Neural cell (in vitro differentiated cells): ENCODE measurements around the gene ARSI. TPM values are rescaled to one million over a fixed set of nuclear protein-coding genes. Genes with fewer than 3 reads are reported as not detected.
A peak's percentile ranks its signal among the peaks of the same experiment; 100 is the strongest.

Source experiments
- H2AFZ ChIP-seq: fragments of 200-600, 300-800 bp; sonication (generic), shearing (Covaris generic); 2 replicates; pipeline ENCODE4 v1.6.0; 2014; ENCODE audit warnings: low read depth, mild to moderate bottlenecking, antibody characterized with exemption, low read length, moderate library complexity
- H3F3A ChIP-seq: fragments of 200-600 bp; shearing (Covaris generic); 2 replicates; pipeline ENCODE4 v1.6.1; 2016; ENCODE audit warnings: mild to moderate bottlenecking, moderate library complexity, mixed read lengths, antibody characterized with exemption, low read length; ENCODE audit not compliant: insufficient read depth, poor library complexity, severe bottlenecking
- H3K27ac ChIP-seq: fragments of 200-600, 300-800 bp; sonication (generic), shearing (Covaris generic); 2 replicates; pipeline ENCODE4 v1.5.1; 2014; ENCODE audit warnings: mild to moderate bottlenecking, low read length, moderate library complexity
- H3K27me3 ChIP-seq: fragments of 300-800, 200-600 bp; sonication (generic), shearing (Covaris generic); 2 replicates; pipeline ENCODE4 v1.6.0; 2014; ENCODE audit warnings: mild to moderate bottlenecking, low read depth, low read length, moderate library complexity; ENCODE audit not compliant: insufficient read depth
- H3K36me3 ChIP-seq: fragments of 300-800, 200-600 bp; sonication (generic), shearing (Covaris generic); 2 replicates; pipeline ENCODE4 v1.5.1; 2014; ENCODE audit warnings: mild to moderate bottlenecking, antibody characterized with exemption, low read length, moderate library complexity; ENCODE audit not compliant: insufficient read depth
- H3K4me2 ChIP-seq: fragments of 300-800, 200-600 bp; sonication (generic), shearing (Covaris generic); 2 replicates; pipeline ENCODE4 v1.6.0; 2014; ENCODE audit warnings: mild to moderate bottlenecking, low read length
- H3K4me3 ChIP-seq: fragments of 300-800, 200-600 bp; sonication (generic), shearing (Covaris generic); 2 replicates; pipeline ENCODE4 v1.5.1; 2014; ENCODE audit warnings: mild to moderate bottlenecking, low read length, moderate library complexity
- H3K79me2 ChIP-seq: fragments of 200-600 bp; shearing (Covaris generic); replicated peaks from 2 replicates; pipeline ENCODE4 v1.6.0; 2014; ENCODE audit warnings: mild to moderate bottlenecking, low read length, moderate library complexity; ENCODE audit not compliant: insufficient read depth
- H3K9ac ChIP-seq: fragments of 300-800, 200-600 bp; sonication (generic), shearing (Covaris generic); 2 replicates; pipeline ENCODE4 v1.6.1; 2016; ENCODE audit warnings: mild to moderate bottlenecking, low read length, mixed read lengths
- H3K9me2 ChIP-seq: fragments of 200-600 bp; shearing (Covaris generic); 2 replicates; pipeline ENCODE4 v1.6.1; 2016; ENCODE audit warnings: mild to moderate bottlenecking, low read length, mixed read lengths; ENCODE audit not compliant: insufficient read depth
- H3K9me3 ChIP-seq: fragments of 200-600, 300-800 bp; sonication (generic), shearing (Covaris generic); 2 replicates; pipeline ENCODE4 v1.6.1; 2016; ENCODE audit warnings: mild to moderate bottlenecking, mixed run types, low read length, moderate library complexity, mixed read lengths
- H4K20me1 ChIP-seq: fragments of 200-600 bp; shearing (Covaris generic); 2 replicates; pipeline ENCODE4 v1.6.1; 2016; ENCODE audit warnings: mild to moderate bottlenecking, mixed run types; ENCODE audit not compliant: insufficient read depth
- EP300 ChIP-seq: fragments of 450-650 bp; conservative IDR thresholded peaks from 2 replicates; pipeline ENCODE4 v1.6.1; 2014; ENCODE audit warnings: antibody characterized with exemption, mild to moderate bottlenecking, moderate library complexity; ENCODE audit not compliant: poor library complexity, severe bottlenecking
- EZH2 ChIP-seq: fragments of 200-600, 300-800 bp; shearing (Covaris generic), sonication (generic); IDR thresholded peaks from 2 replicates; pipeline ENCODE4 v1.6.1; 2014; ENCODE audit warnings: antibody characterized with exemption, low read length, borderline replicate concordance, mild to moderate bottlenecking; ENCODE audit not compliant: insufficient read depth, poor library complexity, severe bottlenecking
- MXI1 ChIP-seq: fragments of 450-650 bp; conservative IDR thresholded peaks from 2 replicates; pipeline ENCODE4 v1.6.1; 2014; ENCODE audit warnings: antibody characterized with exemption, mild to moderate bottlenecking; ENCODE audit not compliant: poor library complexity, severe bottlenecking
- POLR2AphosphoS5 ChIP-seq: IDR thresholded peaks from 2 replicates; pipeline ENCODE4 v1.6.1; 2012
- RAD21 ChIP-seq: fragments of 450-650 bp; conservative IDR thresholded peaks from 2 replicates; pipeline ENCODE4 v1.6.1; 2014; ENCODE audit warnings: antibody characterized with exemption, mild to moderate bottlenecking, moderate library complexity
- SMC3 ChIP-seq: fragments of 450-650 bp; conservative IDR thresholded peaks from 2 replicates; pipeline ENCODE4 v1.6.1; 2014; ENCODE audit warnings: antibody characterized with exemption, mild to moderate bottlenecking, moderate library complexity; ENCODE audit not compliant: poor library complexity
- TAF1 ChIP-seq: IDR thresholded peaks from 2 replicates; pipeline ENCODE4 v1.6.1; 2012; ENCODE audit warnings: low read depth
- polyA plus RNA-seq: library from polyadenylated mRNA; depleted of rRNA; stranded (reverse); fragments of >200 nt; gene quantifications from 2 replicates; pipeline ENCODE4 v1.2.3, GENCODE V29; 2014
- TF ChIP-seq, protein P1 (sequence below): fragments of 450-650 bp; IDR thresholded peaks from 2 replicates; pipeline ENCODE4 v1.5.1; 2014; ENCODE audit warnings: antibody characterized with exemption, mild to moderate bottlenecking, moderate library complexity; ENCODE audit not compliant: poor library complexity, severe bottlenecking
- TF ChIP-seq, protein P2 (sequence below): IDR thresholded peaks from 2 replicates; pipeline ENCODE4 v1.6.1; 2012; ENCODE audit warnings: borderline replicate concordance

The ARSI gene
- polyA plus RNA-seq, 1 donor from 2014 or later, result not detected

DNA sequence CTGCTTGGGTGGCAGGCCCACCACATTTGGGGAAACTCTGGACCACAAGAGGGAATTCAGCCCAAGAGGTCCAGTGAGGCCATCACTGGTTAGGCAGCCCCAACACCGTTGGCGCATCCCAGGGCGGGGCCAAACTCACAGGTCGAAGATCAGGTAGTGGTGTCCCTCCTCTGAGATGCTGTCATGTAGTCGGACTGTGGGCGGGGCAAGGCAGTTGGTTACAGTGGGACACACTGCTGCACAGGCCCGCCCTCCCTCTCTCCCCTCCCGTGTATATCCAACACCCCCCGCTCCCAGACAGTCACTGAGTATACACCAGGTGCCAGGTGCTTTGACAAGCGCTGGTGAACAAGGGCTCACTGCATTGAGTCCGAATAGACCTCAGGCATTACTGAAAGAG lies 45.3 kb downstream of the ARSI start:
- Histone ChIP-seq H3K27ac (no peak overlapping the region), H2AFZ (no peak overlapping the region)
- TF ChIP-seq RAD21 (no peak), TAF1 (no peak), EZH2 (no peak), SMC3 (no peak), POLR2AphosphoS5 (no peak), MXI1 (no peak), EP300 (no peak)
- TF ChIP-seq, protein P1, sequence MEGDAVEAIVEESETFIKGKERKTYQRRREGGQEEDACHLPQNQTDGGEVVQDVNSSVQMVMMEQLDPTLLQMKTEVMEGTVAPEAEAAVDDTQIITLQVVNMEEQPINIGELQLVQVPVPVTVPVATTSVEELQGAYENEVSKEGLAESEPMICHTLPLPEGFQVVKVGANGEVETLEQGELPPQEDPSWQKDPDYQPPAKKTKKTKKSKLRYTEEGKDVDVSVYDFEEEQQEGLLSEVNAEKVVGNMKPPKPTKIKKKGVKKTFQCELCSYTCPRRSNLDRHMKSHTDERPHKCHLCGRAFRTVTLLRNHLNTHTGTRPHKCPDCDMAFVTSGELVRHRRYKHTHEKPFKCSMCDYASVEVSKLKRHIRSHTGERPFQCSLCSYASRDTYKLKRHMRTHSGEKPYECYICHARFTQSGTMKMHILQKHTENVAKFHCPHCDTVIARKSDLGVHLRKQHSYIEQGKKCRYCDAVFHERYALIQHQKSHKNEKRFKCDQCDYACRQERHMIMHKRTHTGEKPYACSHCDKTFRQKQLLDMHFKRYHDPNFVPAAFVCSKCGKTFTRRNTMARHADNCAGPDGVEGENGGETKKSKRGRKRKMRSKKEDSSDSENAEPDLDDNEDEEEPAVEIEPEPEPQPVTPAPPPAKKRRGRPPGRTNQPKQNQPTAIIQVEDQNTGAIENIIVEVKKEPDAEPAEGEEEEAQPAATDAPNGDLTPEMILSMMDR, result no peak
- TF ChIP-seq, protein P2, sequence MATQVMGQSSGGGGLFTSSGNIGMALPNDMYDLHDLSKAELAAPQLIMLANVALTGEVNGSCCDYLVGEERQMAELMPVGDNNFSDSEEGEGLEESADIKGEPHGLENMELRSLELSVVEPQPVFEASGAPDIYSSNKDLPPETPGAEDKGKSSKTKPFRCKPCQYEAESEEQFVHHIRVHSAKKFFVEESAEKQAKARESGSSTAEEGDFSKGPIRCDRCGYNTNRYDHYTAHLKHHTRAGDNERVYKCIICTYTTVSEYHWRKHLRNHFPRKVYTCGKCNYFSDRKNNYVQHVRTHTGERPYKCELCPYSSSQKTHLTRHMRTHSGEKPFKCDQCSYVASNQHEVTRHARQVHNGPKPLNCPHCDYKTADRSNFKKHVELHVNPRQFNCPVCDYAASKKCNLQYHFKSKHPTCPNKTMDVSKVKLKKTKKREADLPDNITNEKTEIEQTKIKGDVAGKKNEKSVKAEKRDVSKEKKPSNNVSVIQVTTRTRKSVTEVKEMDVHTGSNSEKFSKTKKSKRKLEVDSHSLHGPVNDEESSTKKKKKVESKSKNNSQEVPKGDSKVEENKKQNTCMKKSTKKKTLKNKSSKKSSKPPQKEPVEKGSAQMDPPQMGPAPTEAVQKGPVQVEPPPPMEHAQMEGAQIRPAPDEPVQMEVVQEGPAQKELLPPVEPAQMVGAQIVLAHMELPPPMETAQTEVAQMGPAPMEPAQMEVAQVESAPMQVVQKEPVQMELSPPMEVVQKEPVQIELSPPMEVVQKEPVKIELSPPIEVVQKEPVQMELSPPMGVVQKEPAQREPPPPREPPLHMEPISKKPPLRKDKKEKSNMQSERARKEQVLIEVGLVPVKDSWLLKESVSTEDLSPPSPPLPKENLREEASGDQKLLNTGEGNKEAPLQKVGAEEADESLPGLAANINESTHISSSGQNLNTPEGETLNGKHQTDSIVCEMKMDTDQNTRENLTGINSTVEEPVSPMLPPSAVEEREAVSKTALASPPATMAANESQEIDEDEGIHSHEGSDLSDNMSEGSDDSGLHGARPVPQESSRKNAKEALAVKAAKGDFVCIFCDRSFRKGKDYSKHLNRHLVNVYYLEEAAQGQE, result no peak

DNA sequence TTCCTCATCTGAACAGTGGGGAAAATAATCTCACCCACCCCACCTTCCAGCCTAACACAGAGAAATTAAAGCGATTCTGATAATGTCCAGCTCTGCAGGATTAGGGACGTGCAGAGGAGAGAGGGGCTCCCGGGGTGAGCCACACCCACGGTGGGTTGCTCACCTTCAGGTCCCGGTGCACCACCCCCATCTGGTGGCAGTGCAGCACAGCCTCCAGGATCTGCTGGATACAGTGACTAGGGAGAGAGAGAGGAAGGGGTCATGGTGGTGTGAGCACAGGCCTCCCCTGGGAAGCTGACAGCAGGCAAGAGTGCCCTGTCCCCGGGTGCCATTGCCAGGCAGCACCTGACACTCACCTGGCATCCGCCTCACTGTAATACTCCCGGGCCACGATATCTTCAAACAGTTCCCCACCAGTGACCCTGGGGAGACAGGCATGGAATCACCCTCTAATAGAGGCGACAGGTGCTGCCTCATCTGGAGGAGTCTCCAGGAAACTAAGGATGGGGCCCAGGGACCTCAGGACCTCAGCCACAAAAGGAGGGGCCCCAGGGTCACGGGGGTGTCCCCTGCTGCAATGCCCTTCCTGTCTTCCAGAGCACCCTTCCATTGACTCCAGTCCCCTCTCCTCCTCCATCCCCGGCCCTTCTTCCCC lies 46.2 kb downstream of the ARSI start:
- Histone ChIP-seq H3K79me2 (no peaks in the 10 kb centered on the region), H3K9me2 (no peaks in the 10 kb centered on the region), H3K9me3 (no peaks in the 10 kb centered on the region), H3K36me3 (no peaks in the 10 kb centered on the region), H2AFZ (no peak overlapping the region), H3F3A (no peaks in the 10 kb centered on the region), H3K27ac (peak overlapping the region; percentile 34), H3K4me2 (no peak overlapping the region), H3K9ac (no peak overlapping the region), H3K27me3 (no peaks in the 10 kb centered on the region), H4K20me1 (no peaks in the 10 kb centered on the region), H3K4me3 (peak overlapping the region; percentile 11)
- TF ChIP-seq POLR2AphosphoS5 (no peak), RAD21 (no peak), MXI1 (no peak), EZH2 (no peak), SMC3 (no peak), EP300 (no peak), TAF1 (no peak)
- TF ChIP-seq, protein P2, result no peak
- TF ChIP-seq, protein P1, result no peak

More for the DNA sequence above, 45.3 kb downstream of the ARSI start:
- no peaks in the 10 kb centered on the region for H3F3A ChIP-seq
- H3K36me3 ChIP-seq, result no peaks in the 10 kb centered on the region
- H3K27me3 ChIP-seq, result no peaks in the 10 kb centered on the region
- no peaks in the 10 kb centered on the region for H3K9me2 ChIP-seq
- no peak overlapping the region for H3K4me3 ChIP-seq
- H3K9ac ChIP-seq, result no peak overlapping the region
- no peaks in the 10 kb centered on the region for H3K9me3 ChIP-seq
- no peak overlapping the region for H3K4me2 ChIP-seq
- no peaks in the 10 kb centered on the region for H4K20me1 ChIP-seq
- no peaks in the 10 kb centered on the region for H3K79me2 ChIP-seq
